ENCODE results near the gene ARMC10. TPM values are rescaled to one million over a fixed set of nuclear protein-coding genes. Genes with fewer than 3 reads are reported as not detected.
"Not testable (repeated sequence)": the region's sequence is repeated elsewhere in the genome, so short reads cannot be mapped to it uniquely, and the experiment has no call there.

The ARMC10 gene
- total RNA-seq, 2 donors from 2014 or later = 50.6 to 59.6 TPM

GRCh38 chr7:103037476-103037822 is 37.5 kb upstream of the ARMC10 start:
- WGBS = 97% methylated on average over 1 of the region's 1 CpG
- TF ChIP-seq POLR2A (IDR thresholded peaks at IDR 0.05) (no peak), POLR2AphosphoS5 (IDR thresholded peaks at IDR 0.05) (no peak)
- TF ChIP-seq, protein P1, sequence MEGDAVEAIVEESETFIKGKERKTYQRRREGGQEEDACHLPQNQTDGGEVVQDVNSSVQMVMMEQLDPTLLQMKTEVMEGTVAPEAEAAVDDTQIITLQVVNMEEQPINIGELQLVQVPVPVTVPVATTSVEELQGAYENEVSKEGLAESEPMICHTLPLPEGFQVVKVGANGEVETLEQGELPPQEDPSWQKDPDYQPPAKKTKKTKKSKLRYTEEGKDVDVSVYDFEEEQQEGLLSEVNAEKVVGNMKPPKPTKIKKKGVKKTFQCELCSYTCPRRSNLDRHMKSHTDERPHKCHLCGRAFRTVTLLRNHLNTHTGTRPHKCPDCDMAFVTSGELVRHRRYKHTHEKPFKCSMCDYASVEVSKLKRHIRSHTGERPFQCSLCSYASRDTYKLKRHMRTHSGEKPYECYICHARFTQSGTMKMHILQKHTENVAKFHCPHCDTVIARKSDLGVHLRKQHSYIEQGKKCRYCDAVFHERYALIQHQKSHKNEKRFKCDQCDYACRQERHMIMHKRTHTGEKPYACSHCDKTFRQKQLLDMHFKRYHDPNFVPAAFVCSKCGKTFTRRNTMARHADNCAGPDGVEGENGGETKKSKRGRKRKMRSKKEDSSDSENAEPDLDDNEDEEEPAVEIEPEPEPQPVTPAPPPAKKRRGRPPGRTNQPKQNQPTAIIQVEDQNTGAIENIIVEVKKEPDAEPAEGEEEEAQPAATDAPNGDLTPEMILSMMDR (IDR thresholded peaks at IDR 0.05) = no peak
- Histone ChIP-seq H3K4me3 (no peak overlapping the region), H3K27ac (no peak overlapping the region), H3K27me3 (replicated peaks; ENCODE audit: insufficient read depth) (no peaks in the 10 kb centered on the region), H3K4me1 (replicated peaks) (no peaks in the 10 kb centered on the region), H3K36me3 (no peaks in the 10 kb centered on the region), H3K9me3 (no peaks in the 10 kb centered on the region)
- DNase-seq (ENCODE audit: low spot score) = no peak
- intact Hi-C loops (cut with DNase I) = no loop called here

DNA sequence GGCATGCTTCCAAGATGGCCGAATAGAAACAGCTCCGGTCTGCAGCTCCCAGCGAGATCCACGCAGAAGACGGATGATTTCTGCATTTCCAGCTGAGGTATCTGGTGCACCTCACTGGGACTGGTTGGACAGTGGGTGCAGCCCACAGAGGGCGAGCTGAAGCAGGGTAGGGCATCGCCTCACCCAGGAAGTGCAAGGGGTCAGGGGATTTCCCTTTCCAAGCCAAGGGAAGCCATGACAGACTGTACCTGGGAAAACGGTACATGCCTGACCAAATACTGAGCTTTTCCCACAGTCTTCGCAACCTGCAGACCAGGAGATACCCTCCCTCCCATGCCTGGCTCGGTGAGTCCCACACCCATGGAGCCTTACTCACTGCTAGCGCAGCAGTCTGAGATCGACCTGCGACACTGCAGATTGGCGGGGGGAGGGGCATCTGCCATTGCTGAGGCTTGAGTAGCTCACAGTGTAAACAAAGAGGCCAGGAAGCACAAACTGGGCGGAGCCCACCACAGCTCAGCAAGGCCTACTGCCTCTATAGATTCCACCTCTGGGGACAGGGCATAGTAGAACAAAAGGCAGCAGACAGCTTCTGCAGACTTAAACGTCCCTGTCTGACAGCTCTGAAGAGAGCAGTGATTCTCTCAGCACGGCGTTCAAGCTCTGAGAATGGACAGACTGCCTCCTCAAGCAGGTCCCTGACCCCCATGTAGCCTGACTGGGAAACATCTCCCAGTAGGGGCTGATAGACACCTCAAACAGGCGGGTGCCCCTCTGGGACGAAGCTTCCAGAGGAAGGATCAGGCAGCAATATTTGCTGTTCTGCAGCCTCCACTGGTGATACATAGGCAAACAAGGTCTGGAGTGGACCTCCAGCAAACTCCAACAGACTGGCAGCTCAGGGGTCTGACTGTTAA is 36.9 kb upstream of the ARMC10 start:
- H3K9me3 ChIP-seq; intact Hi-C loops (cut with DNase I); H3K27me3 ChIP-seq (replicated peaks; ENCODE audit: insufficient read depth); H3K36me3 ChIP-seq; H3K27ac ChIP-seq; H3K4me3 ChIP-seq; H3K4me1 ChIP-seq (replicated peaks); DNase-seq (ENCODE audit: low spot score): not testable (repeated sequence)
- WGBS = 76% methylated on average over 20 of the region's 20 CpGs

DNA sequence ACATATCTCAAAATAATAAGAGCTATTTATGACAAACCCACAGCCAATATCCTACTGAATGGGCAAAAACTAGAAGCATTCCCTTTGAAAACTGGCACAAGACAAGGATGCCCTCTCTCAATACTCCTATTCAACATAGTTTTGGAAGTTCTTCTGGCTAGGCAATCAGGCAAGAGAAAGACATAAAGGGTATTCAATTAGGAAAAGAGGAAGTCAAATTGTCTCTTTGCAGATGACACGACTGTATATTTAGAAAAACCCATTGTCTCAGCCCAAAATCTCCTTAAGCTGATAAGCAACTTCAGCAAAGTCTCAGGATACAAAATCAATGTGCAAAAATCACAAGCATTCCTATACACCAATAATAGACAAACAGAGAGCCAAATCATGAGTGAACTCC is 33.1 kb upstream of the ARMC10 start:
- WGBS = 92% methylated on average over 1 of the region's 1 CpG
- H3K36me3 ChIP-seq; intact Hi-C loops (cut with DNase I): not testable (repeated sequence)

DNA sequence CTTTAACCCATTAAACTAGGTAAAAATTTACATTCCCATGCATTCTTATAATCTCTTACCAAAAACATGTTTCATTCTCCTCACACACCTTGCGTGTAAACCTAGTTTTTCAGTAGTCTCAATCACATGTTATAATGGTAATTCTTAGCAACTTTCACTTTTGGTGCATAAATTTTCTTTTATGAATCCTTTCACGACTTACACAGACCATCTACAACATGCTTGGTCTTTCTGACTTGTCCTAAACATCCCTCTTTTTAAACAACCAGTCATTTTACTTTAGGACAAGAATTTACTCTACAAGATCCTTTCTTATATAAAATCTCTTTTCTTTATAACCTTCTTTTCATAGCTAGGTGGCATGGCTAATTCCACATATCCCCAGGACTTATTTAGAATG is 26.1 kb upstream of the ARMC10 start:
- WGBS = 94% methylated on average over 2 of the region's 2 CpGs
- H3K27me3 ChIP-seq (replicated peaks; ENCODE audit: insufficient read depth) = no peaks in the 10 kb centered on the region

More for the DNA sequence above, 33.1 kb upstream of the ARMC10 start:
- H3K27ac ChIP-seq; DNase-seq (ENCODE audit: low spot score); H3K4me1 ChIP-seq (replicated peaks); H3K27me3 ChIP-seq (replicated peaks; ENCODE audit: insufficient read depth); H3K4me3 ChIP-seq; H3K9me3 ChIP-seq: not testable (repeated sequence)

GRCh38 chr7:103051519-103051918 is 23.4 kb upstream of the ARMC10 start:
- Histone ChIP-seq H3K9me3 (no peaks in the 10 kb centered on the region), H3K4me1 (replicated peaks) (no peaks in the 10 kb centered on the region), H3K4me3 (no peak overlapping the region), H3K27ac (no peak overlapping the region), H3K36me3 (no peaks in the 10 kb centered on the region), H3K27me3 (replicated peaks; ENCODE audit: insufficient read depth) (no peaks in the 10 kb centered on the region)
- no peak for DNase-seq (ENCODE audit: low spot score)
- intact Hi-C loops (cut with DNase I) = no loop called here
- WGBS = 94% methylated on average over 6 of the region's 6 CpGs
- TF ChIP-seq POLR2A (IDR thresholded peaks at IDR 0.05) (no peak), POLR2AphosphoS5 (IDR thresholded peaks at IDR 0.05) (no peak)
- TF ChIP-seq, protein P1 (IDR thresholded peaks at IDR 0.05) = no peak

More for the DNA sequence above, 26.1 kb upstream of the ARMC10 start:
- intact Hi-C loops (cut with DNase I) = no loop called here
- H3K27ac ChIP-seq = no peak overlapping the region
- DNase-seq (ENCODE audit: low spot score) = no peak
- no peaks in the 10 kb centered on the region for H3K36me3 ChIP-seq
- H3K9me3 ChIP-seq = no peaks in the 10 kb centered on the region
- H3K4me1 ChIP-seq (replicated peaks) = no peaks in the 10 kb centered on the region
- TF ChIP-seq POLR2AphosphoS5 (IDR thresholded peaks at IDR 0.05) (no peak), POLR2A (IDR thresholded peaks at IDR 0.05) (no peak)
- TF ChIP-seq, protein P1 (IDR thresholded peaks at IDR 0.05) = no peak
- no peak overlapping the region for H3K4me3 ChIP-seq

DNA sequence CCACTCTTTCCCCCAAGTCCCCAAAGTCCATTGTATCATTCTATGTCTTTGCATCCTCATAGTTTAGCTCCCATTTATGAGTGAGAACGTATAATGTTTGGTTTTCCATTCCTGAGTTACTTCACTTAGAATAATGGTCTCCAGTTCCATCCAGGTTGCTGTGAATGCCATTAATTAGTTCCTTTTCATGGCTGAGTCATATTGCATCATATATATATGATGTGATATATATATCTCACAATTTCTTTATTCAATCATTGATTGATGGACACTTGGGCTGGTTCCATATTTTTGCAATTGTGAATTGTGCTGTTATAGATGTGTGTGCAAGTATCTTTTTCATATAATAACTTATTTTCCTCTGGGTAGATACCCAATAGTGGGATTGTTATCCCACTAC is 18.9 kb upstream of the ARMC10 start:
- H3K27me3 ChIP-seq (replicated peaks; ENCODE audit: insufficient read depth); H3K36me3 ChIP-seq; DNase-seq (ENCODE audit: low spot score); H3K4me1 ChIP-seq (replicated peaks); H3K27ac ChIP-seq; intact Hi-C loops (cut with DNase I); H3K4me3 ChIP-seq; H3K9me3 ChIP-seq: not testable (repeated sequence)
- WGBS = 88% methylated on average over 1 of the region's 1 CpG
